KOPT-K1 (cell line): ENCODE results near the gene TMEM191B.
"Not testable (repeated sequence)": the region's sequence is repeated elsewhere in the genome, so short reads cannot be mapped to it uniquely, and the experiment has no call there.

ENCODE experiments used
- H3K27ac ChIP-seq: fragments of 200-600 bp; sonication (generic); 2 replicates; pipeline ENCODE4 v1.5.1; 2016; ENCODE audit warnings: antibody characterized with exemption, mild to moderate bottlenecking, low read depth, low read length; ENCODE audit not compliant: poor library complexity, severe bottlenecking
- H3K36me3 ChIP-seq: fragments of 200-600 bp; sonication (generic); 2 replicates; pipeline ENCODE4 v1.5.1; 2017; ENCODE audit warnings: antibody characterized with exemption, mild to moderate bottlenecking, low read length, moderate library complexity; ENCODE audit not compliant: insufficient read depth
- H3K9me3 ChIP-seq: fragments of 200-600 bp; sonication (generic); 2 replicates; pipeline ENCODE4 v1.5.1; 2017; ENCODE audit warnings: antibody characterized with exemption, low read length, mild to moderate bottlenecking; ENCODE audit not compliant: insufficient read depth, poor library complexity, severe bottlenecking

The TMEM191B gene

DNA sequence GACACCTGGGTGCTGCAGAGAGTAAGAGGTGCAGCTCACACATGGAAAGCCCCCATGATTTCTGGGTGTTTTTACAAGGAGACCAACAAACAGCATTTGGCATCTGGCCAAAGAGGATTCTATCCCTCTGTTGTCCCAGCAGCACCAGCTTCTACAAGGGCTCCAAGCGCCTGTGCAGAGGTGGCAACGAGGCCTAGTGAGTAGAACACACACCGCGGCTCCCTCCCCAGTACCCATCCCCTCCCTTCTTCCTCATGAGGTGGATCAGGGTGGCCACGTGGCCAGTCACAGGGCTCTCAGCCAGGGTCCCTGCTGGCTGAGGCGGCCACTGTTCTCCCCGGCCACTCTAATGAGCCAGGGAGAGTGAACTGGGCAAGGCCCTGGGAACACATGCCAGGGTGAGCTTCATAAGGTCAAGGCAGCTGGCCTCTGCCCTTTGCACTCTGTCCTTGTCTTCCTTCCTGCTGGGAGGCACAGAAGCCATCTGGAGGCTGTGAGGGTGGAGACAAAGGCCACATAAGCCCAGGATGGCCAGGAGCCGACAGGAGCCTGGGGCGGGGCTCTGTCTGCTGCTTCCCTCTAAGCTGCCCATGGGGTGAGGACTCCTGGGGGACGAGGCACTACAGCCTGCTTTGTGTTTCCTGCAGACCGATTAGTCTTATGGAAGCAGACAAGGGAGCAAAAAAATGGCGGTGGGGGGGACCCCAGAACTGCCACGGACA lies 22.0 kb downstream of the TMEM191B start:
- H3K9me3 ChIP-seq, H3K27ac ChIP-seq, H3K36me3 ChIP-seq: not testable (repeated sequence)

DNA sequence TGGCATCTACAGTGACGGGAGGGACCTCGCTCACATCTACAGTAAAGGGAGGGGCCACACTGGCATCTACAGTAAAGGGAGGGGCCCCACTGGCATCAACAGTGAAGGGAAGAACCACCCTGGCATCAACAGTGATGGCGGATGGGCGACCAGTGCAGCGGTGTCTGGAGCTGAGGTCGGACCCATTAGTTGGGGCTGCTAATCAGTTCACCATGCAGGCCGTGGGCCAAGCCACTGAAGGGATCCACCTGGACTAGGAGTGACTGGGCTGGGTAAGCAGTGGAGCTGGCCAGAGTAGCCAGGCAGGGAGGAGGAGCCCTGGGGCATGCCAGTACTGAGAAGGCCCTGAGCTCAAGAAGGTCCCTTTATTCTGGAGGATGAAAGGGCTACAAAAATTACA lies 23.4 kb downstream of the TMEM191B start:
- not testable (repeated sequence) for H3K36me3 ChIP-seq, H3K27ac ChIP-seq, H3K9me3 ChIP-seq

DNA sequence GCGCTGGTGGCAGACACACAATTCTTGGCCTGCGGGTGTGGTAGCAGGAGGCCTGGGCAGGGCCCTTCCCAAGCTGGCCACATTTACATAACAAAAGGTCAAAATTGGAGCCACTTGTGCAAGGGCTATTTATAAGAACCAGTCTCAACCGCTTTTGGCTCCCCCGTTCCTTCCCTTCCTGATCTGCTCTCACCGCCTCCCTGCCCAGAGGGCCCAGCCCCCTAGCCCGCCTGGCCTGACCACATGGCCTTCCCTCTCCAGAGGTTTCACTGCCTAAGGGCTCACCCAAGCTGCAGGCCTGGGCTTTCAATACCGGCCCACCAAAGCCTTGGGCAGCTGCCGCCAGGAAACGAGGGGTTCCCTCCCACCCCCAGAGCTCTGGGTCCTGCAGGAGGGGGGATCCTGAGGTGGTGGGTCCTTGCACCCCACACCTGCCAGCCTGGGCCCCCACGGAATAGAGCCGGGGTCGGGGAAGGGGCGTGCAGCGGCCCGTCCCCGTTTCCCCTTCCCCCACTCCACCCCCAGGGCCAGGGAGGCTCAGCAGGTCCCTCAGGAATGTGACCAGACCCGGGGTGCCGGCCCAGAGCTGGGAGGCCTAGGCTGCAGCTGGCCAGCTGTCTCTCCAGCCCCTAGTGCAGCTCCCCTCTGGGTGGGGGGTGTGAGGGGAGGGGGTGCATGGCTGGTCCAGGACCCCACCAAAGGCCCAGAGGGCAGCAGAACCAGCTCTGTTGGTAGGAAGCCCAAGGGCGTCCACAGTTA lies 25.4 kb downstream of the TMEM191B start:
- not testable (repeated sequence) for H3K27ac ChIP-seq, H3K9me3 ChIP-seq, H3K36me3 ChIP-seq

DNA sequence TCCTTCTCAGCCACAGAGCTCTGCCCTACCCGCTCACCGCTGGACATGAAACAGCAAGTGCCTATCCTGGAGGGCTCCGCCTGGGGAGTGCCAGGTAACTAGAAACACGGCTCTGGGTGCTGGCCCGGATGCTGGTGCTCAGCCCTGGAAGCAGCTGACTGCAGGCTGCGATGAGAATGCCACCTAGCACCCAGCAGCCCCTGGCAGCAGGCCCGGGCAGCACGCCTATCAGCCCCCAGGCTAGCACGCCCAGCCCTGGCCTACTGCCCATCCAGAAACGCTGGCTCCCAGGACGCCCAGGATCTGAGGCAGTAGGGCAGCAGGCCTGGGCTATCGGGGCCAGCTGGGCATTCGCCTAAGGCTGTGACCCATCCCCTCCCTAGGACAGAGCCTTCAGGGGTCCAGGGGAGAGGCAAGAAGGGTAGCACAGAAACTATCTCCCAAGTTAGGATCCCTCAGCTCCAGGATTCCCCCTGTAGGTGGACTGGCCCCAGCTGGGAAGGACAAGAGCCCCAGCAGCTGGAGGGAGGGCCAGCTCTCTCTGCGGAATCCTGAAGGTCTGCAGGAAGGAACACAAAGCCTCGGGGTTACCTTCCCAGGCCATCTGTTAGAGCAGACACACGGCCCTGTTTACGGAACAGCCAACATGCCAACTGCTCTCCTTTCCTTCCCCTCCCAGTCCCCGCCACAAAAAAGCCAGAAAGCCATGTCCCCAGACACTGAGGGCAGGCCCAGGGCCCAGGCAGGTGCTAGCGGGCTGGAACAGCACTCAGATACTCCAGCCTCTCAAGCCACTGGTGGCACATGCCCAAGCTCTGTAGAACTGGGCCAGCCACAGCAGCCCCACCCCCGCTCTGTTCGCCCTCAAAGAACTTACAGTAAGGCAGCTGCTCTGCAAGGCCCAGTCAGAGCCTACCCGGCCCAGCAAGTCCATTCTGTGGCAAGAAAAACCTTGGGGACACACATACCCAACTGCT lies 27.0 kb downstream of the TMEM191B start:
- not testable (repeated sequence) for H3K36me3 ChIP-seq, H3K27ac ChIP-seq, H3K9me3 ChIP-seq

DNA sequence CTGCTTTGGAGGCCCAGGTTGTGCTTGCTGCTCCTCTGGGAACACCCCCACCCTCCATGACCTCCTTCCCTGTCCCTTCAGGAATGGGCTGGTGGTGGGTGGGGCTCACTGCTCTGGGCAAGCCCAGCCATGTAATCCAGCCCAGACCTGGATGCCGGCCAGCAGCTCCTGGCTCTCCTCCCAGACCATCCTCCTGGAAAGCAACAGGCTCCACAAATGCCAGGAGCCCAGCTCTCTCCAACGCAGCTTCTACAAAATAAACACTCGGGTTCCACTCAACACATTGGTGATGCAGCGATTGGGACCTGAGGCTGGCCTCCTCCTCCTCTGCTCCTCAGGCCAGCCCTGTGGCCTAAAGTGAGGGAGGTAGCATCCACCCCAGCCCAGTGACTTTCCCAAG lies 30.9 kb downstream of the TMEM191B start:
- not testable (repeated sequence) for H3K36me3 ChIP-seq, H3K9me3 ChIP-seq, H3K27ac ChIP-seq

DNA sequence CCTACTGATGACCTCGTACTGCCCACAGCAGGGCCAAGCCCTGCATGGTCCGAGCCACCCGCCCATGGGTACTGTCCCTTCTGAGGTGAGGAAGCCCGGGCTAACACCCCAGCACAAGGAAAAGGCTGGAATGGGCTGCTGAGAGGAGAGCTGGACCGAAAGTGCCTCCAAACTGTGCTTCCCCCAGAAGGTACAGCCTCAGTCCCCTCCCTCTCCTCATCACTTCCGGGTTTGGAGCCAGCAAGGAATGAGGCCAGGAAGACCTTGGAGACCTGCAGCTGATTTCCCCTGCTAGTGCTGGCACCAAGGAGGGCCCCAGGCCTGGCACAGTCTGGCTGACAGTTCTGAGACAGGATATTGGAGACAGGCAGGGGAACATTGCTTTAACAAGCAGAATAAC lies 31.3 kb downstream of the TMEM191B start:
- H3K9me3 ChIP-seq, H3K36me3 ChIP-seq, H3K27ac ChIP-seq: not testable (repeated sequence)

DNA sequence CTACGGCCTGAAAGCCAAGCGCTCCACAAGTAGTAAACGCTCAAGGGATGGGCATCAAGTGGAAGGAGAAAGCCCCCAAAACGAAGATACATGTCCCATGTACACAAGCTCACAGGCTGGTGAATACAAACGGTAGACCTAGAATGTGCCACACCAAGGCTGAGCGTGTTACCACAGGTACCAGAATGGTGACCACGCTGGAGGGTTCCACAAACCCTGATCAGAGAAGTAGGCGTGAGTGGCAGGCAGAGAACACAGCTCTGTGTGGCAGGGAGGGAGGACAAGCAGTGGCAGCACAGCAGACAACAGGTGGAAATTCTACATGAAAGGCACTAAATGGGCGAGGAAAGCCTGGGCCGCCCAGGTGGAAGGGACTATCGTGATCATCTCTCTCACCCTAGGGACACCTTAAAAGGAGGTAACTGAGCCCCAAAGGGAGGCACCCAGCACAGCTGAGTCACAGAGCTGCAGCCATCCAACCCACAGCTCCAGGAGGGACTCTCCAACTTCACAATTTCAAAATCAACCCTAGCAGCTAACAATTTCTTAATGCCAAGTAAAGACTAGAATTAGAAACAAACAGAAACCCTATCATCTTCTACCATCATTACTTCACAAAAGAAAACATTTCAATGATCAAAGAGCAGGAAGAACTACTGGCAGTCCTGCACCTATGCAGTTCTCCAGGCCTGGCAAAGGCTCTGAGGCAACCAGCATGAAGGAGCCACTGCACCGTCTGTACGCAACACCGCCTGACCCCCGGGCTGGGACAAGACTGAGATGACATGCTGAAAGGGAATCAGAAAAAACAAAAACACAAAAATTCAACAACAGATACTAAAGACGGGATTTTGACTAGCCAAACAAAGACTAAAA lies 32.7 kb downstream of the TMEM191B start:
- not testable (repeated sequence) for H3K9me3 ChIP-seq, H3K27ac ChIP-seq, H3K36me3 ChIP-seq

DNA sequence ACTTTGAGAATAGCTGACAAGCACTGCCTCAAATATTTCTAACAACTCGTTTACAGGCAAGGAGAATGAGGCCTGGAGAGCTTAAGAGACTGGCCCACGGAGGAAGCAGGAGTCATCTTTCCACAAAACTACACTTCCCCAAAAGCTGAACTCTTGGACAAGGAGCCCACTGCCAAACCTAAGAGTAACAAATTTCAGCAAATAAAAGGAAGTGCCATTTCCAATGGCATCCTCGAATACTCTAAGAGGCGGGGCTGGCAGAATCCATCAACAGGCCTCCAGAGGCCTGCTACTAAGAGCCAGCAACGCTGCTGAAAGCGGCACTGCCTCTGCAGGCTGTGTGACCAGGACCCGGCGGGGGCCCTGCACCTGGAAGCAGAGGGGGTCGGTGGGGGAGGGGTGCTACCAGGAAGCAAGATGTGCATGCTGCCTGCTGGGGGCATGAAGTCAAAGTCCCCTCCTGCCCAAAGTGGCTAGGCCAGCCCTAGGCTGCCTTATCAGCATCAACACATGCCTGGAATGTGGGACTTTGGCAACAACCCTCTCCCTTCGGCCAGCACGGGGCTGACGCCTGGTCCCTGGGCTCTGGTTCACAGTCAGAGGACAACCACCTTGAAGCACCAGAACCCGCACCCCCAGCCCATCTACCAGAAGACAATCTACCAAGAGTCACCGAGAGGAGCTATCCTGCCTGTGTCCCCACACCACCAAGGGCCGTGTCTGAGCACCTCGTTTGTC lies 43.1 kb downstream of the TMEM191B start:
- not testable (repeated sequence) for H3K36me3 ChIP-seq, H3K9me3 ChIP-seq, H3K27ac ChIP-seq

DNA sequence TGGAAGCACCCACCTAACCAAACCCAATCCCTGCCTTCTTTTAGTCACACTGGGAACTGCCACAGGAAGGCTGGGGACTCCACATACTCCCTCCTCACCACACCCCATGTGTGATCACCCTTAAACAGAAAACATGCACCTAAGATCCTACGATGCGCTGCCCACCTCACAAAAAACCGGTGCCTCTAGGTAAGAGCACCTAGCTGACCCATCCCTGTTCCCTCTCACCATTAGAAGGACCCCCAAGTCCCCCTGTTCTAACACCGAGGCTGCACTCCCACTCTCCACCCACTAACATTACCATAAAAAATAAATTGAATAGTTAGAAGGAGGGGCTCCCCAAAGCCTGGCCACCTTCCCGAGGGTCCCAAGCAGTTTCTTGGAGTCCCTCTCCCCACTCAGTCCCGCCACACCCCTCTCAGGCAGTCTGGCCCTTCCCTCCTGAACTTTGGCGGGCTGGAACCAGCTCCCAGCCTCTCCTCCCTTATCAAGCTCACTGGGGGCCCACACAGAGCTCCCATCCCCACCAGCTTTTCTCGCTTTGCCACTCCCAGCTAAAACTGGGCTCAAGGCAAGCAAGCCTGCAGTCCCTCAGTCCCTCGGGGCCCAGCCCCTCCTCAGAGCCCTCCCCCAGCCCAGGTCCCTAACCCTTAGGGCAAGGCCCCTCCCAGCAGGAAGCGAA lies 46.0 kb downstream of the TMEM191B start:
- H3K27ac ChIP-seq, H3K9me3 ChIP-seq, H3K36me3 ChIP-seq: not testable (repeated sequence)

DNA sequence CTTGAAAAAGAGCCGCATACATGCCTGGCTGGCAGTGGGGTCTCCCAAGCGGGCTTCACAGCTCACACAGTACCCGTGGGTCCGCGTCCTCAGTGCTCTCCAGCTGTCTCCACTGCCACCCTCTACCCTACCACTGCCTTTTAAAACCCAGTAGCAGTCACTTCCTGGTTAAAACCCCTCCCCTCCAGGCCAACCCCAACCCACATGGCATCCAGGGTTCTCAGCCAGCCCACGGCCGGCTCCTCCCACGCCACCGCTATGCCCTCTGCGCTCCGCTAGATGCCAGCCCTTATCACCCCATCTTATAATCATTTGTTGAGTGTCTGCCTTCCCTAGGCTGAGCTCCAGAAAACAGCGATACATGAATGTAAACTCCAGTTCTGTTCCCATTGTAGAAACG lies 47.0 kb downstream of the TMEM191B start:
- not testable (repeated sequence) for H3K9me3 ChIP-seq, H3K27ac ChIP-seq, H3K36me3 ChIP-seq

DNA sequence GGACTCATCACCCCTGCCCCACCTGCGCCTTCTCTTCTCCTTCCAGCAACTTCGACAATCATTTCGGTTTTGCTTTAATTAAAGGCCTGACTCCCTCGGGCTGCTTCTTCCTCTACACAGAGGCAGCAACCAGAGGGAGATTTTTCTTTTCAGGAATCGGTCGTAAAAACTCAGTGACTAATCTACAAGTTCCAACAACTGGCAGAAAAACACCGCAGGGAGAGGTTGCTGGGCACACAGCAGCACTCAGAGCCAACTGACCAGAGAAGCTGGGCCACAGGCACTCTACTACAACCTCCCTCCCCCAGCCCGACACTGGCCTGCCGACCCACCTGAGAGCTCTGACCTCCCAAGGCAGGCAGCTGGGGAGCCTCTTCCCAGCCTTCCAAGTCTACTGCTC lies 48.1 kb downstream of the TMEM191B start:
- not testable (repeated sequence) for H3K27ac ChIP-seq, H3K9me3 ChIP-seq

DNA sequence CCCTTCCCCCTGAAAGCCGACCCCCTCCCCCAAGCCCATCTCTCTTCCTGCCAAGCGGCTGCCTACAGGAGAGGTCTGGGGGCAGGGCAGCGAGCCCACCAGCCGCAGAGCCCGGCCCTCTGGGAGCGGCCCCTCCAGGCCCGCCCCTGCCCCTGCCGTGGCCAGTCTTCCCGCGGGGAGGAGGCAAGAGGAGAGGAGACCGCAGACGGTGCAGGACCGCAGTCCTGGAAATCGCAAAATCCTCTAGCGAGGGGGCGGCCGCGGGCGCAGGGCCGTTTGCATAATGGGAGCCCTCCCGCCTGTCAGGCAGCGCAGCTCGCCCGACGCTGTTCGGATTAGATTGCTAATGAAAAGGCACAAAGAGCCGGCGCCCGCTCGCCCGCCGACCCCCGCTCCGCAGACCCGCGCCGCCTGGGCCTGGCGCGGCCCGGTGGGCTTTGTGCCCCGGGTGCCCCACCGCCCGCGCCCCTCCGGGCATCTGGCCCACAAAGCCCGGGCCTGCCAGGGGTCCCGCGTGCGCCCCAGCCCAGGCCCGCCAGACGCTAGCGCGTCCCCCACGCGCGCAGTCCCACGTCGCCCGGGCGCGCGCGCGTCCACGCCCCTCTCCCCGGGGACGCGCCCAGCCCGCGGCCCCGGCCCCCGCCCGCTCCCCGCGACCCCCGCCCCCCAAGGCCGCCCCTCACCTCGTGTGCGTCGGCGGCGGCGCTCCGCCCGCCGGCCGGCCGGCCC lies 49.7 kb downstream of the TMEM191B start:
- not testable (repeated sequence) for H3K36me3 ChIP-seq, H3K9me3 ChIP-seq, H3K27ac ChIP-seq

More for the DNA sequence above, 48.1 kb downstream of the TMEM191B start:
- H3K36me3 ChIP-seq, result not testable (repeated sequence)

DNA sequence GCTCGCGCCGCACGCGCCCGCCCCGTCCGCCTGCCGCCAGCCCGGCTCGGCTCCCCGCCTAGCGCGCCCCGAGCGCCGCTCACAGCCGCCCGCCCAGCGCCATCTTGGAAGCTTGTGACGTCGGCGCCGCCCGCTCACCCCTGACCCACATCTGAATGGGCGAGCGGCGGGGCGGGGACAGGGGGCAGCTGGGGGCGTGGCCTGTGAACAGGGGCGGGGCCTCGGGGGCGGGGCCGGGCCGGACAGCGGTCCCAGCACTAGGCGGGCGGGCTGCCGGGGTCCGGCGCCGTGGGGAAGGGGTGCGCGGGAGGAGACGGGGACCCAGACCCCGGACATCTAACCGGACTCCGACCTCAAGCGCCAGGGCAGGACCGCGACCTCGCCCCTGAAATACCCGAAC lies 50.2 kb downstream of the TMEM191B start:
- H3K36me3 ChIP-seq, H3K27ac ChIP-seq, H3K9me3 ChIP-seq: not testable (repeated sequence)
